Peyer's patch (tissue), 4 donors: Measurements from ENCODE around the gene DGKE. TPM values are rescaled to one million over a fixed set of nuclear protein-coding genes. Genes with fewer than 3 reads are reported as not detected.

Experiments
- DNase-seq, 3 donors: peaks; one replicate each; pipeline ENCODE4 v3.0.0-alpha.2; 2017 to 2019
- H3K27ac ChIP-seq, 4 donors: fragments of 200-600 bp; sonication (generic); one replicate each; pipeline ENCODE4 v1.5.1; 2016 to 2019
- H3K27me3 ChIP-seq, 2 donors: fragments of 200-600 bp; sonication (generic); one replicate each; pipeline ENCODE4 v1.5.1; 2019
- H3K36me3 ChIP-seq, 3 donors: fragments of 200-600 bp; sonication (generic); one replicate each; pipeline ENCODE4 v1.5.1; 2016 to 2019
- H3K4me1 ChIP-seq, 4 donors: fragments of 200-600 bp; sonication (generic); one replicate each; pipeline ENCODE4 v1.5.1; 2016 to 2019
- H3K4me3 ChIP-seq, 4 donors: fragments of 200-600 bp; sonication (generic); 1 replicate in 3 of 4; 2 replicates in 1 of 4; pipeline ENCODE4 v1.5.1; 2016 to 2019; ENCODE audit warnings: mild to moderate bottlenecking in 1 of 4
- H3K9me3 ChIP-seq, 4 donors: fragments of 200-600 bp; sonication (generic); one replicate each; pipeline ENCODE4 v1.5.1; 2016 to 2019; ENCODE audit warnings: mild to moderate bottlenecking in 1 of 4
- CTCF ChIP-seq, 6 experiments: fragments of 450-650 bp in 4 of 6; fragments of 200-600 bp in 2 of 6; sonication (generic) in 1 of 6; IDR thresholded peaks; one replicate each; pipeline ENCODE4 v1.5.1; 2017 to 2019; ENCODE audit warnings: antibody characterized with exemption in 6 of 6, mild to moderate bottlenecking in 3 of 6, moderate library complexity in 1 of 6
- POLR2A ChIP-seq, 2 donors: fragments of 450-650 bp; IDR thresholded peaks; one replicate each; pipeline ENCODE4 v1.5.1; 2017; ENCODE audit warnings: antibody characterized with exemption in 2 of 2, mild to moderate bottlenecking in 2 of 2, moderate library complexity in 2 of 2
- total RNA-seq, 4 donors: library from RNA; depleted of rRNA; stranded (reverse); fragments of >200 nt; gene quantifications; one replicate each; pipeline ENCODE4 v1.1.0, GENCODE V29; 2016

Gene DGKE
- total RNA-seq, 4 donors from 2014 or later = 4.2 to 12.4 (median 9.0) TPM

GRCh38 chr17:56896968-56897359 is 63.0 kb downstream of the DGKE start:
- Histone ChIP-seq H3K4me1 (peaks cover 0 to 12% (median 4%) of the 10 kb centered on the region in 4 donors), H3K27me3 (no peaks in the 10 kb centered on the region), H3K4me3 (no peak overlapping the region), H3K9me3 (no peaks in the 10 kb centered on the region), H3K36me3 (peaks cover 0 to 99% (median 0%) of the 10 kb centered on the region in 3 donors), H3K27ac (peak overlapping the region in 2 of 4 donors; percentile 27 to 34)
- TF ChIP-seq POLR2A (IDR thresholded peaks at IDR 0.05) = no peak
- TF ChIP-seq CTCF (IDR thresholded peaks at IDR 0.05) = no peak
- peak in 1 of 3 donors; percentile 65 for DNase-seq

GRCh38 chr17:56897646-56898424 is 63.9 kb downstream of the DGKE start:
- TF ChIP-seq CTCF (IDR thresholded peaks at IDR 0.05) = no peak
- TF ChIP-seq POLR2A (IDR thresholded peaks at IDR 0.05) = no peak
- H3K27me3 ChIP-seq = no peaks in the 10 kb centered on the region
- DNase-seq = peak in 2 of 3 donors; percentile 66 to 69
- peak overlapping the region in 3 of 4 donors; percentile 2 to 34 (median 27) for H3K27ac ChIP-seq
- peaks cover 0 to 100% (median 0%) of the 10 kb centered on the region in 3 donors for H3K36me3 ChIP-seq
- H3K4me1 ChIP-seq = peaks cover 0 to 12% (median 4%) of the 10 kb centered on the region in 4 donors
- H3K4me3 ChIP-seq = no peak overlapping the region
- H3K9me3 ChIP-seq = no peaks in the 10 kb centered on the region

GRCh38 chr17:56898874-56899273 is 64.9 kb downstream of the DGKE start:
- peaks cover 0 to 100% (median 0%) of the 10 kb centered on the region in 3 donors for H3K36me3 ChIP-seq
- H3K27ac ChIP-seq = no peak overlapping the region
- no peaks in the 10 kb centered on the region for H3K27me3 ChIP-seq
- H3K9me3 ChIP-seq = no peaks in the 10 kb centered on the region
- DNase-seq = peak in 1 of 3 donors; percentile 48
- no peak overlapping the region for H3K4me3 ChIP-seq
- H3K4me1 ChIP-seq = peaks cover 0 to 12% (median 4%) of the 10 kb centered on the region in 4 donors
- TF ChIP-seq POLR2A (IDR thresholded peaks at IDR 0.05) = no peak
- no peak for TF ChIP-seq CTCF (IDR thresholded peaks at IDR 0.05)

- Histone ChIP-seq H3K4me1 (peaks cover 0 to 12% (median 4%) of the 10 kb centered on the region in 4 donors), H3K27me3 (no peaks in the 10 kb centered on the region), H3K9me3 (no peaks in the 10 kb centered on the region), H3K27ac (no peak overlapping the region), H3K36me3 (peaks cover 0 to 100% (median 0%) of the 10 kb centered on the region in 3 donors), H3K4me3 (no peak overlapping the region)
- no peak for DNase-seq
- TF ChIP-seq CTCF (IDR thresholded peaks at IDR 0.05) = no peak
Observed at GRCh38 chr17:56899403-56899802, 65.5 kb downstream of the DGKE start.

GRCh38 chr17:56902348-56902747 is 68.4 kb downstream of the DGKE start:
- peaks cover 0 to 100% (median 0%) of the 10 kb centered on the region in 3 donors for H3K36me3 ChIP-seq
- no peak for TF ChIP-seq POLR2A (IDR thresholded peaks at IDR 0.05)
- TF ChIP-seq CTCF (IDR thresholded peaks at IDR 0.05) = no peak
- DNase-seq = no peak

More at GRCh38 chr17:56902348-56902747, 68.4 kb downstream of the DGKE start:
- Histone ChIP-seq H3K9me3 (no peaks in the 10 kb centered on the region), H3K27ac (no peak overlapping the region), H3K4me3 (no peak overlapping the region), H3K27me3 (no peaks in the 10 kb centered on the region), H3K4me1 (peaks cover 0 to 11% (median 3%) of the 10 kb centered on the region in 4 donors)
